HL-60 (cell line): ENCODE data around the gene MED9.

Source experiments
- DNase-seq, 2 experiments: peaks; one replicate each; pipeline ENCODE4 v3.0.0-alpha.2; 2010 to 2020; ENCODE audit warnings: low read depth in 1 of 2, low spot score in 1 of 2
- H3K27ac ChIP-seq: fragments of 250-450 bp; sonication (Bioruptor Pico); replicated peaks from 2 replicates; pipeline ENCODE4 v1.5.1; 2020; ENCODE audit warnings: mild to moderate bottlenecking, moderate library complexity
- H3K27me3 ChIP-seq: fragments of 250-450 bp; sonication (Bioruptor Pico); 2 replicates; pipeline ENCODE4 v1.5.1; 2021; ENCODE audit warnings: mild to moderate bottlenecking, moderate library complexity; ENCODE audit not compliant: insufficient read depth, poor library complexity, severe bottlenecking
- H3K4me3 ChIP-seq: replicated peaks from 2 replicates; pipeline ENCODE4 v1.5.1; 2011; ENCODE audit warnings: mild to moderate bottlenecking, control low read depth, low read length; ENCODE audit not compliant: insufficient read depth
- CTCF ChIP-seq: IDR thresholded peaks from one replicate; pipeline ENCODE4 v1.5.1; 2011; ENCODE audit warnings: low read length, control low read depth, inconsistent platforms; ENCODE audit not compliant: insufficient read depth
- GABPA ChIP-seq: IDR thresholded peaks from 2 replicates; pipeline ENCODE4 v1.6.1; 2012; ENCODE audit warnings: low read depth
- POLR2AphosphoS5 ChIP-seq: IDR thresholded peaks from 2 replicates; pipeline ENCODE4 v1.6.1; 2012; ENCODE audit warnings: low read depth
- SPI1 ChIP-seq: IDR thresholded peaks from 2 replicates; pipeline ENCODE4 v1.6.1; 2012; ENCODE audit warnings: low read depth, mild to moderate bottlenecking, borderline replicate concordance
- TF ChIP-seq, protein P1 (sequence below): IDR thresholded peaks from 2 replicates; pipeline ENCODE4 v1.6.1; 2012; ENCODE audit warnings: low read depth; ENCODE audit not compliant: insufficient replicate concordance

Gene MED9

GRCh38 chr17:17506893-17507464 is 30.2 kb downstream of the MED9 start:
- no peak for DNase-seq
- H3K4me3 ChIP-seq = no peak overlapping the region
- no peak overlapping the region for H3K27ac ChIP-seq
- H3K27me3 ChIP-seq = no peaks in the 10 kb centered on the region
- TF ChIP-seq CTCF = no peak
- TF ChIP-seq GABPA = no peak
- TF ChIP-seq SPI1 = no peak
- TF ChIP-seq POLR2AphosphoS5 = no peak
- TF ChIP-seq, protein P1, sequence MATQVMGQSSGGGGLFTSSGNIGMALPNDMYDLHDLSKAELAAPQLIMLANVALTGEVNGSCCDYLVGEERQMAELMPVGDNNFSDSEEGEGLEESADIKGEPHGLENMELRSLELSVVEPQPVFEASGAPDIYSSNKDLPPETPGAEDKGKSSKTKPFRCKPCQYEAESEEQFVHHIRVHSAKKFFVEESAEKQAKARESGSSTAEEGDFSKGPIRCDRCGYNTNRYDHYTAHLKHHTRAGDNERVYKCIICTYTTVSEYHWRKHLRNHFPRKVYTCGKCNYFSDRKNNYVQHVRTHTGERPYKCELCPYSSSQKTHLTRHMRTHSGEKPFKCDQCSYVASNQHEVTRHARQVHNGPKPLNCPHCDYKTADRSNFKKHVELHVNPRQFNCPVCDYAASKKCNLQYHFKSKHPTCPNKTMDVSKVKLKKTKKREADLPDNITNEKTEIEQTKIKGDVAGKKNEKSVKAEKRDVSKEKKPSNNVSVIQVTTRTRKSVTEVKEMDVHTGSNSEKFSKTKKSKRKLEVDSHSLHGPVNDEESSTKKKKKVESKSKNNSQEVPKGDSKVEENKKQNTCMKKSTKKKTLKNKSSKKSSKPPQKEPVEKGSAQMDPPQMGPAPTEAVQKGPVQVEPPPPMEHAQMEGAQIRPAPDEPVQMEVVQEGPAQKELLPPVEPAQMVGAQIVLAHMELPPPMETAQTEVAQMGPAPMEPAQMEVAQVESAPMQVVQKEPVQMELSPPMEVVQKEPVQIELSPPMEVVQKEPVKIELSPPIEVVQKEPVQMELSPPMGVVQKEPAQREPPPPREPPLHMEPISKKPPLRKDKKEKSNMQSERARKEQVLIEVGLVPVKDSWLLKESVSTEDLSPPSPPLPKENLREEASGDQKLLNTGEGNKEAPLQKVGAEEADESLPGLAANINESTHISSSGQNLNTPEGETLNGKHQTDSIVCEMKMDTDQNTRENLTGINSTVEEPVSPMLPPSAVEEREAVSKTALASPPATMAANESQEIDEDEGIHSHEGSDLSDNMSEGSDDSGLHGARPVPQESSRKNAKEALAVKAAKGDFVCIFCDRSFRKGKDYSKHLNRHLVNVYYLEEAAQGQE = no peak

DNA sequence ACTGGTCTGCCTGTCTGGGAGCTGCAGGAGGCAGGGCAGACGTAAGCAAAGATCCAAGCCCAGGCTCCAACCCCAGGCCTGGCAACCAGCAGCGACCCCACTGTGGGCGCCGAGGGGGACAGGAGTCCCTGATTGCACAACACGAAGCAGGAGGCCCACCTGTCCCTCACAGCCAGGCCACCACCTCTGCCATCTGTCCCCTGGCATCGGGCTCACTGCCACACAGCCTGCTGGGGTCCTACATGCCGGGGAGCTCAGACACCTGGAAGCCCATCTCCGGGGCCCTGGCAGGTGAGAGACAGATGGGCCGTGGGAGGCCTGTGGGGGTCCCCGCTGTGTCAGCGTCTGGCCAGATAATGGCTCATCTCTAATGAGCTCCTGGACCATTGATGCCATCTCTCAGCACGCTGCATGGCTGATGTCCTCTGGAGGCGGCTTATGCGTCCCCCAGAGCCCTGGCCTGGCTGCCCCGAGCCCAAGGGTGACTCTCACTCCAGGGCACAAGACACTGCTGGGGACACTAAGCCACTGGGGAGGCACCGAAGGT is 30.7 kb downstream of the MED9 start:
- Histone ChIP-seq H3K27me3 (no peaks in the 10 kb centered on the region), H3K27ac (no peak overlapping the region), H3K4me3 (no peak overlapping the region)
- TF ChIP-seq GABPA (no peak), SPI1 (no peak), CTCF (no peak), POLR2AphosphoS5 (no peak)
- TF ChIP-seq, protein P1 = no peak
- no peak for DNase-seq

- TF ChIP-seq SPI1 (no peak), CTCF (no peak), GABPA (no peak), POLR2AphosphoS5 (no peak)
- TF ChIP-seq, protein P1 = no peak
- no peak for DNase-seq
- no peak overlapping the region for H3K4me3 ChIP-seq
- no peaks in the 10 kb centered on the region for H3K27me3 ChIP-seq
- H3K27ac ChIP-seq = no peak overlapping the region
These were observed 31.3 kb downstream of the MED9 start for GRCh38 chr17:17508019-17508535.
